GM13976 (cell line): ENCODE measurements around the gene ARFGEF2.

Source experiments
- DNase-seq: peaks from one replicate; pipeline ENCODE4 v3.0.0; 2012; ENCODE audit warnings: low spot score
- in situ Hi-C: fragments of 300-500 bp; cut with MboI; formaldehyde crosslinking; loops from one replicate; pipeline ENCODE4 v1.12.0; 2022; ENCODE audit warnings: low sequenced_read_pairs, mixed read lengths, inconsistent platforms; ENCODE audit not compliant: unreplicated experiment
- TF ChIP-seq, protein P1 (sequence below): IDR thresholded peaks from 2 replicates; pipeline ENCODE4 v1.5.1; 2012; ENCODE audit warnings: borderline replicate concordance, mild to moderate bottlenecking; ENCODE audit not compliant: insufficient read depth; ENCODE audit errors: extremely low read depth, missing control alignments, control extremely low read depth

The ARFGEF2 gene

DNA sequence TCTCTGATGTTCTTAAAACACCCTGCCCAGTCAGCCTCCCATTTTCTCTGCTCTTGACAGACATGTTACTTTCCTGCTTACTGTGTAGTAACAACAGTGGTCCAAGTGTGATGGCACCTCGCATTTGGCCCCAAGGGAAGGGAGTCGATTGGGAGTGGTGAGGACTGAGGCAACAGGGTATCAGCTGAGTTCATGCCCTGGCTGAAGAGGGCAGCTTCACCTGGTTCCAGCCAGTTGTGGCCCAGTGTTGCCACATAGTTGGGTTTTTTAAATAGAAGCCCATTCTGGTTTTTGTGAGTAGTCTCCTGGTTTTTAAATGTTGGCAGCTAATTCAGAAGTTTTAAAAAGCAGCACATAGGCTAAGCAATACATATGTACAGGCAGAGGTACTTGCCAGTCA lies 37.2 kb downstream of the ARFGEF2 start:
- TF ChIP-seq, protein P1, sequence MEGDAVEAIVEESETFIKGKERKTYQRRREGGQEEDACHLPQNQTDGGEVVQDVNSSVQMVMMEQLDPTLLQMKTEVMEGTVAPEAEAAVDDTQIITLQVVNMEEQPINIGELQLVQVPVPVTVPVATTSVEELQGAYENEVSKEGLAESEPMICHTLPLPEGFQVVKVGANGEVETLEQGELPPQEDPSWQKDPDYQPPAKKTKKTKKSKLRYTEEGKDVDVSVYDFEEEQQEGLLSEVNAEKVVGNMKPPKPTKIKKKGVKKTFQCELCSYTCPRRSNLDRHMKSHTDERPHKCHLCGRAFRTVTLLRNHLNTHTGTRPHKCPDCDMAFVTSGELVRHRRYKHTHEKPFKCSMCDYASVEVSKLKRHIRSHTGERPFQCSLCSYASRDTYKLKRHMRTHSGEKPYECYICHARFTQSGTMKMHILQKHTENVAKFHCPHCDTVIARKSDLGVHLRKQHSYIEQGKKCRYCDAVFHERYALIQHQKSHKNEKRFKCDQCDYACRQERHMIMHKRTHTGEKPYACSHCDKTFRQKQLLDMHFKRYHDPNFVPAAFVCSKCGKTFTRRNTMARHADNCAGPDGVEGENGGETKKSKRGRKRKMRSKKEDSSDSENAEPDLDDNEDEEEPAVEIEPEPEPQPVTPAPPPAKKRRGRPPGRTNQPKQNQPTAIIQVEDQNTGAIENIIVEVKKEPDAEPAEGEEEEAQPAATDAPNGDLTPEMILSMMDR: no peak
- in situ Hi-C loops: no loop called here
- DNase-seq: no peak

DNA sequence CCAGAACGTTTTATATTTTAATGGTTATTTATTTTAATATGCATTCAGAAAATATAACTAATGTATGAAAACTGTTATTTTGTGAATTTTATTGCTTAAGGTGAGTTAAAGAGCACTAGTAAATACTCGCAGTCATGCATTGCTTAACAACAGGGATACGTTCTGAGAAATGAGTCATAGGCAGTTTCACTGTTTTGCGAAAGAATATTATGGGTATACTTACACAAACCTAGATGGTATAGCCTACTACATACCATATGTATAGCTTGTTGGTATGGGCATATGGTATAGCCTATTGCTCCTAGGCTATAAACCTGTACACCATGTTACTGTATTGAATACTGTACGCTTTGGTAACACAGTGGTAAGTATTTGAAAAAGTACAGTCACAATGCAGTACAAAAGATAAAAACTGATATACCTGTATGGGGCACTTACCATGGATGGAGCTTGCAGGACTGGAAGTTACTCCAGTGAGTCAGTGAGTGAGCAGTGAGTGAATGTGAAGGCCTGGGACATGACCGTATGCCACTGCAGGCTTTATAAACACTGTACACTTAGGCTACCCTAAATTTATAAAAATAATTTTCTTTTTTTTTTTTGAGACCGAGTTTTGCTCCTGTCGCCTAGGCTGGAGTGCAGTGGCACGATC lies 38.5 kb downstream of the ARFGEF2 start:
- no peak for DNase-seq
- TF ChIP-seq, protein P1: no peak
- in situ Hi-C loops: no loop called here

DNA sequence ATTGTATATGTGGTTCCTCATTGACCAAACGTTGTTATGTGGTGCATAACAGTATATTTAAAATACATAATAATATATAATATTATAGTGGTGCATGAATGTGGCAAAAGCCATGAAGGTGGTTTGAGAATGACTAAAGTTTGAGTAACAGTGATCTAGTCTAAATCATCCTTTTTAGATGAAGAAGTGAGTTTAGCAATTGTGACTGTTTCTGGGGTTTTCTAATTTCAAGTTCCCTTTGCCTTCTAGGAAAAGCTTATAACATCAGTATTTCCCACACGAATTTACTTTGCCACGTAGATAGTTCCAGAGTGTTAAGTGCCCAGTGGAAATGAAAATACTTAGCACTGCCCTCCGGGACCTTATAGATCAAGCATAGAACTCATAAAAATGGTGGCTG lies 40.9 kb downstream of the ARFGEF2 start:
- in situ Hi-C loops: no loop called here
- DNase-seq: no peak
- TF ChIP-seq, protein P1: no peak

DNA sequence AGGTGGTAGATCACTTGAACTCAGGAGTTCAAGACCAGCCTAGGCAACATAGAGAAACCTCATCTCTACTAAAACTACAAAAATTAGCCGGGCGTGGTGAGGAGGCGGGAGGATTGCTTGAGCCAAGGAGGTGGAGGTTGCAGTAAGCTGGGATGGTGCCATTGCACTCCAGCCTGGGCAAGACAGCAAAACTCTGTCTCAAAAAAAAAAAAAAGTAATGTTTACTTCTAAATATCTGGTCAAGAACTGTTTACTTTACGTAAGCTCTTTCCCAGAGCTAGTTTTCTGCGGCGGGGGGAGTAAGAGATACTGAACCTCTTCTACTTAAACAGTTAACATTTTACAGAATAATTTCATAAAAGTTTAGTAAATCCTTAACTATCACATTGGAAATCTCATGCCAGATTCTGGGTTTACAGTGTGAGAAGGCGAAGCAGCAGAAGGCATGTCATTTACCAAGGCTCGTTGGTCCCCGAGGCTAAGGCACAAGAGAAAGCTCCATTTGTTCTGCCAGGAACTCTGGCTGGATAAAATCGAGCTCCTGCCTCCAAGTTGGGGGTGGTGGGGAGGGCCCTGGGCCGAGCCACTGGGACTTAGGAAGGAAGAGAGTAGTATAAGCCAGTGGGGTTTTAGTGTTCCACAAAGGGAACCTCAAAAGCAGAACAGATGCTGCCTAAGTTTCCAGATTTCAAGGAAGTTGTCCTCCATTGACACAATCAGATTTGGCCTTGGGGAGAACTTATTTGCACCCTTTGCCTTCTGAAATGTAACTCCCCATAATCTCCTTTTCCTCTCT lies 41.7 kb downstream of the ARFGEF2 start:
- in situ Hi-C loops: no loop called here
- TF ChIP-seq, protein P1: no peak
- no peak for DNase-seq

DNA sequence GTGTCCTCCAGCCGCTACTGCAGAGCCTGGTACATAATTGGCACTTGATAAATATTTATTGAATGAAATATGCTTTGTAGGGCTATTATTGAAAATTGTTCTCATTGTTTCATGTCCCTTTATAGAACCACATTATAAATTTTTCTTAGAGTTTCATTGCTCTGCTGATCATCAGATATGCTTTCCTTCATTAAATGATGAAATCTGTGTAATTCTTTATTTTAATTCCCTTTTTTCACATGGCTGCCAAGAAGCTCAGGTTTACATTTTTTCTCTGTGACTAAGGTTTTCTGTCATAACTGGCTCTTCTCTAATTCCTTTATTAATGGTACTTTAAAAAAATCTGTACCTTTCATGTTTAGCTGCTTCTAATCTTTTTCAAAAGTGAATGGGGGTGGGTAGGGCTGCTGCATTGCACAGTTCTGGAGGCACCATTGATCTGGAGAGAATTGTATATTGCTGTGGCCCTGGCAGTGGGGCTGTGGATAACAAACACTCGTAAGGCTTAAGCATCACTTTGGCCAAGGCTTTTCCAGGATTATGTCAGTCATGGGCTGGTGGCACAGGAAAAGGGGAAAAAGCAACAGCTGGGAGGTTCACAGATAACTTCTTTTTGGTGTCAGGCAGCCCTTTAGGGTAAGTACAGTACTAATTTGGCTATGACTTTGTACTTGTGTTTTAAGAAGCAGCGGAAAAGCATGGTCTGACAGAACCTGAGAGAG lies 43.8 kb downstream of the ARFGEF2 start:
- in situ Hi-C loops: no loop called here
- no peak for DNase-seq
- TF ChIP-seq, protein P1: no peak

DNA sequence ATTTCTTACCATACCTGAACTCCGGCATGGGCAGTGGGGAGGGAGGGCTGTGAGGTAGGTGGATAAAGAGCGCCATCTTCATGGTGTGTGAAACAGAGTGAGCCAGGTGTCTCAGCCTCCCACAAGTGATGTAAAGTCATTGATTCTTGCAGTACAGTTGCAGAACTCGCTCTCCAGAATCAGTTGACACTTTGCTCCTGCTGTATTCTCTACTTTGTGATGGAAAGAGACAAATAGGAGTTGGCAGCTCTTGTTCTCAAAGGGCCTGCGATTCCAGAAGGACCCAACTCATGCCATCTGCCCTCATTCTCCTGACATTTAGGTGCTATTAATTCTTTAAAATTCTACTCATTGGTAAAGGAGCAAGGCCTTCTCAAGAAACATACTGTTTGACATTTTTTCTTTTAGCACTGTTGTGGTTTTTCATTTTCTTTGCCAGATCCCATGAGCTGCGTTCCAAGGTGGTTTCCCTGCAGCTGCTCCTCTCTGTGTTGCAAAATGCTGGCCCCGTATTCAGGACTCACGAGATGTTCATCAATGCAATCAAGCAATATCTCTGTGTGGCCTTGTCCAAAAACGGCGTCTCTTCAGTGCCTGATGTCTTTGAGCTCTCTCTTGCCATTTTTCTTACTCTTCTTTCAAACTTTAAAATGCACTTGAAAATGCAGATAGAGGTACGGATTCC lies 49.3 kb downstream of the ARFGEF2 start:
- TF ChIP-seq, protein P1: no peak
- in situ Hi-C loops: no loop called here
- no peak for DNase-seq
